DOHH2 (cell line): ENCODE results near the gene ECI2.

Source experiments
- H3F3A ChIP-seq: fragments of 200-600 bp; sonication (generic), shearing (Covaris generic); 2 replicates; pipeline ENCODE4 v1.6.0; 2016; ENCODE audit warnings: antibody characterized with exemption, mild to moderate bottlenecking; ENCODE audit not compliant: control insufficient read depth, insufficient read depth
- H3K27ac ChIP-seq: fragments of 200-600 bp; sonication (generic); 2 replicates; pipeline ENCODE4 v1.5.1; 2014; ENCODE audit warnings: low read depth, mild to moderate bottlenecking, low read length, moderate library complexity
- H3K27me3 ChIP-seq: fragments of 200-600 bp; sonication (generic); 2 replicates; pipeline ENCODE4 v1.6.1; 2014; ENCODE audit warnings: mild to moderate bottlenecking, low read length, mixed read lengths; ENCODE audit not compliant: control insufficient read depth
- H3K36me3 ChIP-seq: fragments of 200-600 bp; sonication (generic); 2 replicates; pipeline ENCODE4 v1.6.1; 2014; ENCODE audit warnings: mild to moderate bottlenecking, low read length, moderate library complexity, mixed read lengths; ENCODE audit not compliant: control insufficient read depth
- H3K4me1 ChIP-seq: fragments of 200-600 bp; sonication (generic); 2 replicates; pipeline ENCODE4 v1.6.1; 2014; ENCODE audit warnings: mild to moderate bottlenecking, low read length, mixed read lengths; ENCODE audit not compliant: control insufficient read depth
- H3K4me2 ChIP-seq: fragments of 200-600 bp; sonication (generic); 2 replicates; pipeline ENCODE4 v1.6.0; 2014; ENCODE audit warnings: mild to moderate bottlenecking, low read length, moderate library complexity
- H3K4me3 ChIP-seq: fragments of 200-600 bp; sonication (generic); 2 replicates; pipeline ENCODE4 v1.5.1; 2014; ENCODE audit warnings: mild to moderate bottlenecking, low read length, mixed read lengths
- H3K79me2 ChIP-seq: fragments of 200-600 bp; sonication (generic); 2 replicates; pipeline ENCODE4 v1.6.1; 2014; ENCODE audit warnings: mild to moderate bottlenecking, low read length, mixed read lengths; ENCODE audit not compliant: control insufficient read depth
- H3K9me2 ChIP-seq: fragments of 200-600 bp; sonication (generic); replicated peaks from 2 replicates; pipeline ENCODE4 v1.6.1; 2014; ENCODE audit warnings: mild to moderate bottlenecking, low read length, mixed read lengths; ENCODE audit not compliant: control insufficient read depth
- H3K9me3 ChIP-seq: fragments of 200-600 bp; sonication (generic); 2 replicates; pipeline ENCODE4 v1.6.1; 2014; ENCODE audit warnings: antibody characterized with exemption, low read length, mixed read lengths; ENCODE audit not compliant: control insufficient read depth, insufficient read depth
- H4K20me1 ChIP-seq: fragments of 200-600 bp; sonication (generic); 2 replicates; pipeline ENCODE4 v1.6.0; 2014; ENCODE audit warnings: low read depth, mild to moderate bottlenecking, antibody characterized with exemption, low read length, moderate library complexity; ENCODE audit not compliant: control insufficient read depth, insufficient read depth
- CTCF ChIP-seq: fragments of 200-600 bp; sonication (generic); IDR thresholded peaks from one replicate; pipeline ENCODE4 v1.5.1; 2014; ENCODE audit warnings: antibody characterized with exemption, mild to moderate bottlenecking, low read depth, low read length; ENCODE audit not compliant: poor library complexity, severe bottlenecking
- EZH2phosphoT487 ChIP-seq: fragments of 200-600 bp; sonication (generic); IDR thresholded peaks from 2 replicates; pipeline ENCODE4 v1.6.1; 2017; ENCODE audit warnings: borderline replicate concordance, mild to moderate bottlenecking, antibody characterized with exemption, low read length, moderate library complexity, mixed read lengths

The ECI2 gene

GRCh38 chr6:4155848-4156466 lies 20.6 kb upstream of the ECI2 start:
- H3K9me3 ChIP-seq: no peaks in the 10 kb centered on the region
- no peaks in the 10 kb centered on the region for H3K9me2 ChIP-seq
- H3F3A ChIP-seq: no peaks in the 10 kb centered on the region
- peak overlapping the region; percentile 42 for H3K4me2 ChIP-seq
- H3K36me3 ChIP-seq: no peaks in the 10 kb centered on the region
- peak overlapping the region; percentile 12; the same call in 1 of the 2 replicates for H3K4me3 ChIP-seq
- no peak overlapping the region for H3K27ac ChIP-seq
- no peaks in the 10 kb centered on the region for H3K79me2 ChIP-seq
- H3K27me3 ChIP-seq: peaks cover 3% of the 10 kb centered on the region; the same call in 1 of the 2 replicates
- no peak for TF ChIP-seq EZH2phosphoT487
- peak; percentile 70 for TF ChIP-seq CTCF
- H3K4me1 ChIP-seq: peaks cover 24% of the 10 kb centered on the region
- H4K20me1 ChIP-seq: no peaks in the 10 kb centered on the region

- Histone ChIP-seq H3F3A (no peaks in the 10 kb centered on the region), H3K4me2 (peak overlapping the region; percentile 67), H3K9me2 (no peaks in the 10 kb centered on the region), H3K9me3 (no peaks in the 10 kb centered on the region), H3K36me3 (no peaks in the 10 kb centered on the region), H3K79me2 (no peaks in the 10 kb centered on the region), H3K4me1 (peaks cover 24% of the 10 kb centered on the region), H3K27me3 (no peaks in the 10 kb centered on the region), H3K27ac (peak overlapping the region; percentile 60), H3K4me3 (peak overlapping the region; percentile 52), H4K20me1 (no peaks in the 10 kb centered on the region)
- TF ChIP-seq EZH2phosphoT487: no peak
These were observed 18.2 kb upstream of the ECI2 start for GRCh38 chr6:4153514-4153985.

DNA sequence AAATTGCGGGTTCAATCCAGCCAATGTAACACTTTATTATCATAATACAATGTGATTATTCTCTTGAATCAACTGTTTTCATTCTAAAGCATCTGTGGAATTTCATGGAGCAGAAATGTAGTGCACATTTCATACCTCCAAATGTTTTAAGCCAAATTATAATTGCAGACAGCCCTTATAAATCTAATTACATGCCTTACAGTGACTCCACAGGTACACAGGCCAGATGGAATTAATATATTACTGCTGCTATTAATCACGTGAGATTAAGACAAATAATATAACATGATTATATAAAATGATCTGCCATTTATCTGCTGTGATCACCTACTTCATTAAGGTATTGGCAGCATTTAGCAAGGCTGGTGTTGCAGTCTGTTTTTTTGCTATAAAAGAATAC lies 9.7 kb upstream of the ECI2 start:
- H3K9me3 ChIP-seq: no peaks in the 10 kb centered on the region
- no peaks in the 10 kb centered on the region for H3F3A ChIP-seq
- no peaks in the 10 kb centered on the region for H3K79me2 ChIP-seq
- H3K36me3 ChIP-seq: no peaks in the 10 kb centered on the region
- no peak overlapping the region for H3K4me3 ChIP-seq
- H3K9me2 ChIP-seq: no peaks in the 10 kb centered on the region
- H3K4me2 ChIP-seq: no peak overlapping the region
- no peaks in the 10 kb centered on the region for H4K20me1 ChIP-seq
- no peaks in the 10 kb centered on the region for H3K27me3 ChIP-seq
- H3K27ac ChIP-seq: no peak overlapping the region
- H3K4me1 ChIP-seq: no peaks in the 10 kb centered on the region
- TF ChIP-seq EZH2phosphoT487: no peak
- no peak for TF ChIP-seq CTCF

GRCh38 chr6:4139272-4139671 lies 3.9 kb upstream of the ECI2 start:
- H3K4me2 ChIP-seq: no peak overlapping the region
- no peaks in the 10 kb centered on the region for H3K36me3 ChIP-seq
- H3K9me3 ChIP-seq: no peaks in the 10 kb centered on the region
- no peak overlapping the region for H3K4me3 ChIP-seq
- H3K4me1 ChIP-seq: peaks cover 38% of the 10 kb centered on the region
- H3K27ac ChIP-seq: no peak overlapping the region
- TF ChIP-seq CTCF (no peak), EZH2phosphoT487 (no peak)
- no peaks in the 10 kb centered on the region for H4K20me1 ChIP-seq
- peaks cover 9% of the 10 kb centered on the region; the same call in 1 of the 2 replicates for H3F3A ChIP-seq
- peaks cover 10% of the 10 kb centered on the region for H3K79me2 ChIP-seq
- H3K9me2 ChIP-seq: no peaks in the 10 kb centered on the region
- H3K27me3 ChIP-seq: no peaks in the 10 kb centered on the region
